ENCODE results near the gene TBC1D9.

- TF ChIP-seq CTCF (IDR thresholded peaks at IDR 0.05; ENCODE audit: low read depth, low read length) (no peak), EZH2phosphoT487 (IDR thresholded peaks at IDR 0.05; ENCODE audit: low read depth) (no peak)
These were observed 176.9 kb downstream of the TBC1D9 start for GRCh38 chr4:140579278-140579677.

Data from OCI-LY3 (cell line).